Naive thymus-derived CD4-positive, alpha-beta T cell (primary cell): ENCODE results near the gene PPT2. TPM values are rescaled to one million over a fixed set of nuclear protein-coding genes. Genes with fewer than 3 reads are reported as not detected.
"Not testable (repeated sequence)": the region's sequence is repeated elsewhere in the genome, so short reads cannot be mapped to it uniquely, and the experiment has no call there.

ENCODE experiments used
- ATAC-seq: fragments of 150-1000 bp; cut with Tn5 transposase; 2 replicates; pipeline ENCODE4 v1.10.0; 2021; ENCODE audit warnings: mild to moderate bottlenecking, moderate library complexity
- CTCF ChIA-PET: fragments of 350-600 bp; sonication (Branson Sonifier 250); formaldehyde crosslinking; loops from one replicate; lab custom pipeline; 2021; ENCODE audit warnings: antibody characterized with exemption; lab: Charles Lee
- POLR2A ChIA-PET: fragments of 350-600 bp; sonication (Branson Sonifier 250); formaldehyde crosslinking; loops from one replicate; lab custom pipeline; 2021; ENCODE audit warnings: antibody characterized with exemption, inconsistent platforms; lab: Charles Lee
- DNase-seq, 9 donors: peaks; one replicate each; pipeline versions ENCODE4 v3.0.0 to v3.0.0-alpha.2; 2020 to 2022; ENCODE audit warnings: mixed read lengths in 1 of 9
- H3K27ac ChIP-seq: one replicate; pipeline ENCODE4 v1.7.0; 2013; ENCODE audit warnings: mild to moderate bottlenecking, low read depth, low read length, moderate library complexity
- H3K27me3 ChIP-seq, 2 donors: one replicate each; pipeline ENCODE4 v1.7.0; 2013; ENCODE audit warnings: low read length in 2 of 2, mild to moderate bottlenecking in 2 of 2, moderate library complexity in 2 of 2; ENCODE audit not compliant: control insufficient read depth in 2 of 2, insufficient read depth in 2 of 2
- H3K36me3 ChIP-seq, 3 experiments: 1 replicate in 2 of 3; 2 replicates in 1 of 3; pipeline ENCODE4 v1.7.0; 2013; ENCODE audit warnings: low read length in 3 of 3, mild to moderate bottlenecking in 3 of 3, moderate library complexity in 1 of 3; ENCODE audit not compliant: insufficient read depth in 3 of 3, control insufficient read depth in 2 of 3
- H3K4me1 ChIP-seq, 2 donors: one replicate each; pipeline ENCODE4 v1.7.0; 2013; ENCODE audit warnings: low read length in 2 of 2, mild to moderate bottlenecking in 2 of 2, moderate library complexity in 1 of 2; ENCODE audit not compliant: control insufficient read depth in 2 of 2, insufficient read depth in 2 of 2
- H3K4me3 ChIP-seq: 2 replicates; pipeline ENCODE4 v1.7.0; 2013; ENCODE audit warnings: mild to moderate bottlenecking, low read length
- H3K9me3 ChIP-seq, 3 experiments: 1 replicate in 2 of 3; 2 replicates in 1 of 3; pipeline ENCODE4 v1.7.0; 2013; ENCODE audit warnings: low read length in 3 of 3; ENCODE audit not compliant: control insufficient read depth in 2 of 3
- H3K27ac Mint-ChIP-seq, 9 donors: one replicate each; pipeline ENCODE4 v1.8.0; 2020 to 2022; ENCODE audit warnings: mixed read lengths in 9 of 9, mild to moderate bottlenecking in 8 of 9, moderate library complexity in 5 of 9, inconsistent platforms in 2 of 9
- H3K27me3 Mint-ChIP-seq, 5 donors: one replicate each; pipeline ENCODE4 v1.8.0; 2021 to 2022; ENCODE audit warnings: mixed read lengths in 5 of 5, mild to moderate bottlenecking in 1 of 5
- H3K36me3 Mint-ChIP-seq, 5 donors: one replicate each; pipeline ENCODE4 v1.8.0; 2020 to 2022; ENCODE audit warnings: mixed read lengths in 5 of 5, mild to moderate bottlenecking in 3 of 5, inconsistent platforms in 1 of 5
- H3K4me1 Mint-ChIP-seq, 7 donors: one replicate each; pipeline ENCODE4 v1.8.0; 2020 to 2022; ENCODE audit warnings: mixed read lengths in 7 of 7, mild to moderate bottlenecking in 3 of 7, inconsistent platforms in 1 of 7
- H3K4me3 Mint-ChIP-seq, 10 donors: one replicate each; pipeline ENCODE4 v1.8.0; 2020 to 2022; ENCODE audit warnings: mild to moderate bottlenecking in 10 of 10, mixed read lengths in 10 of 10, moderate library complexity in 6 of 10, inconsistent platforms in 2 of 10
- H3K9me3 Mint-ChIP-seq, 11 donors: one replicate each; pipeline ENCODE4 v1.8.0; 2020 to 2022; ENCODE audit warnings: mixed read lengths in 11 of 11, mild to moderate bottlenecking in 4 of 11, inconsistent platforms in 1 of 11, moderate library complexity in 1 of 11
- intact Hi-C, 2 donors: fragments of 100-400 bp; cut with micrococcal nuclease; formaldehyde crosslinking; loops; one replicate each; pipeline ENCODE4 v1.15.1; 2023
- polyA plus RNA-seq, 2 donors: library from polyadenylated mRNA; unstranded; fragments of 300-500 nt; fragmentation: Illumina TruSeq; gene quantifications; one replicate each; pipeline ENCODE4 v1.2.3, GENCODE V29; 2021
- total RNA-seq, 6 experiments: library from RNA in 5 of 6; stranded (reverse) in 5 of 6; gene quantifications; 1 replicate in 5 of 6; 2 replicates in 1 of 6; pipeline ENCODE4 v1.2.3 and lab custom pipeline; 2021 to 2026

The PPT2 gene
- total and polyA plus RNA-seq, 7 experiments from 2014 or later, result 11.8 to 21.9 (median 15.7) TPM

GRCh38 chr6:32193096-32193495 is 39.2 kb downstream of the PPT2 start:
- H3K27me3 ChIP-seq, DNase-seq, ATAC-seq, H3K9me3 Mint-ChIP-seq, H3K27me3 Mint-ChIP-seq, H3K9me3 ChIP-seq: not testable (repeated sequence)
- peaks cover 36 to 53% (median 40%) of the 10 kb centered on the region in 7 donors for H3K4me1 Mint-ChIP-seq
- Histone ChIP-seq H3K27ac (peak overlapping the region; percentile 97), H3K36me3 (peaks cover 0 to 24% (median 0%) of the 10 kb centered on the region in 3 experiments), H3K4me1 (peaks cover 27 to 39% of the 10 kb centered on the region in 2 donors), H3K4me3 (peak overlapping the region; percentile 94)
- H3K36me3 Mint-ChIP-seq, result peaks cover 7 to 32% (median 16%) of the 10 kb centered on the region in 5 donors
- H3K27ac Mint-ChIP-seq, result peak overlapping the region; percentile 84 to 100 (median 97)
- ChIA-PET POLR2A (interaction anchor here (0.6 to 10.6 kb wide), 14 partner anchors 13 to 1462 kb away, joined by 3 to 259 read pairs (median 6); partner anchors contain the start of genes AGPAT1, ATF6B, BAG6 and BRD2), CTCF (interaction anchor here (0.6 to 1.6 kb wide), 8 partner anchors 10 to 1363 kb away, joined by 3 to 10 read pairs (median 4); partner anchors contain the start of gene FKBPL)
- intact Hi-C loops, result loop anchor here (2.0 to 10.0 kb wide), 6 partner anchors 296 to 1222 kb away; partner anchors contain the start of genes B3GALT4 (in 1 of the 2), CUTA (in 1 of the 2), EHMT2 (in 1 of the 2) and HSPA1B (in 1 of the 2)
- H3K4me3 Mint-ChIP-seq, result peak overlapping the region; percentile 92 to 100 (median 98)

DNA sequence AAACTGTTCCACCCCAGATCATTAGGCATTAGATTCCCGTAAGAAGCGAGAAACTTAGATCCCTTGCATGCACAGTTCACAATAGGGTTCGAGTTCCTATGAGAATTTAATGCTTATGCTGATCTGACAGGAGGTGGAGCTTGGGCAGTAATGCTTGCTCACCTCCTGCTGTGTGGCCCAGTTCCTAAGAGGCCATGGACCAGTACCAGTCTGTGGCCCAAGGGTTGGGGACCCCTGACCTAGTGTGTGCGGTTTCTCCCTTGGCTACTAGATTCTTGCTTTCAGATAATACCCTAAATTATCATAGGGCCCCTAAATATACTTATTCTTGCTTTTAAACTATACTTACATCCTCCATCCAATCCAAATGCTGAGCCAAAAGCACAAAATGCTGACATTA is 40.4 kb downstream of the PPT2 start:
- H3K4me1 ChIP-seq, result peaks cover 20 to 30% of the 10 kb centered on the region in 2 donors
- DNase-seq, result no peak
- ChIA-PET CTCF (interaction anchor here (0.9 to 1.9 kb wide), 7 partner anchors 15 to 66 kb away, joined by 3 to 9 read pairs (median 4); partner anchors contain the start of genes ATF6B and FKBPL), POLR2A (interaction anchor here (0.5 to 10.6 kb wide), 5 partner anchors 15 to 82 kb away, joined by 3 to 259 read pairs (median 9); partner anchors contain the start of genes AGPAT1, ATF6B, FKBPL and RNF5)
- H3K27ac ChIP-seq, result peak overlapping the region; percentile 97
- Mint-ChIP-seq H3K4me3 (peak overlapping the region; percentile 92 to 100 (median 98)), H3K9me3 (no peaks in the 10 kb centered on the region), H3K36me3 (peaks cover 7 to 24% (median 8%) of the 10 kb centered on the region in 5 donors), H3K27ac (peak overlapping the region; percentile 86 to 100 (median 98)), H3K27me3 (no peaks in the 10 kb centered on the region), H3K4me1 (peaks cover 24 to 40% (median 31%) of the 10 kb centered on the region in 7 donors)
- intact Hi-C loops, result loop anchor here (2.0 to 10.0 kb wide), 8 partner anchors 50 to 1220 kb away; partner anchors contain the start of genes B3GALT4 (in 1 of the 2), CUTA (in 1 of the 2), EHMT2 (in 1 of the 2) and HSPA1B (in 1 of the 2)
- H3K27me3 ChIP-seq, result no peaks in the 10 kb centered on the region
- H3K9me3 ChIP-seq, result no peaks in the 10 kb centered on the region
- peak overlapping the region; percentile 94 for H3K4me3 ChIP-seq
- no peak for ATAC-seq
- peaks cover 0 to 21% (median 0%) of the 10 kb centered on the region in 3 experiments for H3K36me3 ChIP-seq

GRCh38 chr6:32194825-32195651 is 41.1 kb downstream of the PPT2 start:
- Histone ChIP-seq H3K27ac (peak overlapping the region; percentile 97), H3K4me3 (peak overlapping the region; percentile 98), H3K36me3 (peaks cover 0 to 18% (median 0%) of the 10 kb centered on the region in 3 experiments), H3K27me3 (no peaks in the 10 kb centered on the region), H3K9me3 (no peaks in the 10 kb centered on the region), H3K4me1 (peaks cover 20 to 29% of the 10 kb centered on the region in 2 donors)
- peaks cover 7 to 23% (median 8%) of the 10 kb centered on the region in 5 donors for H3K36me3 Mint-ChIP-seq
- DNase-seq (peak in 1 of 9 donors; percentile 48), ATAC-seq (no peak)
- peak overlapping the region; percentile 89 to 99 (median 96) for H3K4me3 Mint-ChIP-seq
- intact Hi-C loops, result loop anchor here (1.0 to 10.0 kb wide), 23 partner anchors 17 to 1578 kb away; partner anchors contain the start of genes EHMT2 (in 2 of the 2), HSPA1B (in 2 of the 2), PPT2 (in 2 of the 2) and PSMB8 (in 2 of the 2)
- H3K27ac Mint-ChIP-seq, result peak overlapping the region; percentile 86 to 99 (median 97)
- H3K27me3 Mint-ChIP-seq, result no peaks in the 10 kb centered on the region
- H3K9me3 Mint-ChIP-seq, result no peaks in the 10 kb centered on the region
- POLR2A ChIA-PET, result interaction anchor here (0.5 to 10.6 kb wide), 18 partner anchors 8 to 777 kb away, joined by 3 to 259 read pairs (median 4); partner anchors contain the start of genes AGPAT1, ATF6B, FKBPL and RNF5
- H3K4me1 Mint-ChIP-seq, result peaks cover 24 to 40% (median 31%) of the 10 kb centered on the region in 7 donors
- CTCF ChIA-PET, result interaction anchor here (0.9 to 1.9 kb wide), 11 partner anchors 11 to 67 kb away, joined by 3 to 9 read pairs (median 4); partner anchors contain the start of genes ATF6B and FKBPL

DNA sequence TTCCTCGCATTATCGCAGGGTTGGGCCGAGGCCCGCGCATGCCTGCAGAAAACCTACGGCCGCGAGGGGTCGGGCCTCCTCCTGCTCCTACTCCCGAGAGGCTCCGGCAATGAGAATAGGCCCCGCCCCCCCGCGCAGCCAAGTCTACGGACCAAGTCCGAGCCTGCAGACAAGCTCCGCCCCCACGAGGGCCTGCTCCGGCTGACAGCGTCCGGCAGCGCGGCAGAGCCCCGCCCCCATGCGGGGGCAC is 41.6 kb downstream of the PPT2 start:
- peaks cover 7 to 18% (median 8%) of the 10 kb centered on the region in 5 donors for H3K36me3 Mint-ChIP-seq
- intact Hi-C loops, result loop anchor here (1.0 to 10.0 kb wide), 22 partner anchors 17 to 1578 kb away; partner anchors contain the start of genes HSPA1B (in 2 of the 2), PPT2 (in 2 of the 2), PSMB8 (in 2 of the 2) and RNF5 (in 2 of the 2)
- H3K9me3 Mint-ChIP-seq, result no peaks in the 10 kb centered on the region
- Histone ChIP-seq H3K9me3 (no peaks in the 10 kb centered on the region), H3K36me3 (peaks cover 0 to 18% (median 0%) of the 10 kb centered on the region in 3 experiments), H3K27ac (peak overlapping the region; percentile 97), H3K27me3 (no peaks in the 10 kb centered on the region), H3K4me3 (peak overlapping the region; percentile 98), H3K4me1 (peaks cover 20 to 29% of the 10 kb centered on the region in 2 donors)
- POLR2A ChIA-PET, result interaction anchor here (0.5 to 10.6 kb wide), 17 partner anchors 8 to 777 kb away, joined by 3 to 259 read pairs (median 4); partner anchors contain the start of genes AGPAT1, ATF6B, FKBPL and RNF5
- CTCF ChIA-PET, result interaction anchor here (0.7 to 1.9 kb wide), 7 partner anchors 11 to 68 kb away, joined by 3 to 9 read pairs (median 5); partner anchors contain the start of genes ATF6B and FKBPL
- peak overlapping the region; percentile 86 to 99 (median 97) for H3K27ac Mint-ChIP-seq
- peak overlapping the region; percentile 92 to 99 (median 97) for H3K4me3 Mint-ChIP-seq
- H3K27me3 Mint-ChIP-seq, result no peaks in the 10 kb centered on the region
- ATAC-seq (peak; percentile 89), DNase-seq (peak; percentile 94 to 100 (median 98))
- H3K4me1 Mint-ChIP-seq, result peaks cover 24 to 40% (median 31%) of the 10 kb centered on the region in 7 donors

DNA sequence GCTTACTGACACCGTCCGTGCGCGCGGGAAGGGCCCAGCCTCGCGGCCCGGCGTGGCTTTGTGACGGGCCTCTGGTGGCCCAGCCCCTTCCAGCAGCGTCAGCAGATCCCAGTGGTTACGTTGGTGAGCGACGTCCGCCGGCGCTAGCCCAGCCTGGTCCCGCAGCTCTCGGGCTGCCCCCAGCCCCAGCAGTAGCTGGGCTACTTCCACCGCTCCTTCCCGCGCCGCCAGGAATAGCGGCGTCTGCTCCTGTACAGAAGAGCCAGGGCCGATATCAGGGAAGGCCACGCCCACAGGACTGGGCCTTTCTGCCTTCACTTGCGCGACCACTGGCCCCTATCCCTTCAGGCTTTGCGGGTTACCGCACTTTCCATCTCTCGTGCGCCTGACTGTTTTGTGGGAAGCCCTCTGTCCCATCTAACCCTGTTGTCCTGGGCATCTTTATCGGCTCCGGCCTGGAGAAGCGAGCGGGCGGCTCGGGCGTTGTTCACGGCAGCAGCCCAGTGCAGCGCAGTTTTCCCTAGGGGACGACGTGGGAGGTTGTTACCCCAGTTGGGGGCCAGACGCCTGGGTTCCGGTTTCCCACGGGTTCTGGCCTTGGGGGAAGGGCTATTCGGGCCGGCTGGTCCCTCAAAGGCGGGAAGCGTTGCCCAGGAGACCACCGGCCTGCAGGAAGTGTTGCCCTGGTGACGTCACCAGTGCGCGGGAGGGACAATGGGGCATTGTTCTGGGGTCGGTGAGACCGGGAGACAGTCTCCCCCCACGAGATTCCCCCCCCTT is 42.2 kb downstream of the PPT2 start:
- Histone ChIP-seq H3K9me3 (no peaks in the 10 kb centered on the region), H3K27me3 (no peaks in the 10 kb centered on the region), H3K4me1 (peaks cover 20 to 29% of the 10 kb centered on the region in 2 donors), H3K4me3 (peak overlapping the region; percentile 98), H3K27ac (peak overlapping the region; percentile 97), H3K36me3 (peaks cover 0 to 16% (median 0%) of the 10 kb centered on the region in 3 experiments)
- ATAC-seq (no peak), DNase-seq (peak in 2 of 9 donors; percentile 60 to 66)
- ChIA-PET POLR2A (interaction anchor here (0.7 to 10.6 kb wide), 18 partner anchors 9 to 1201 kb away, joined by 3 to 259 read pairs (median 4); partner anchors contain the start of genes AGPAT1, ATF6B, FKBPL and RNF5), CTCF (interaction anchor here (0.6 to 1.9 kb wide), 8 partner anchors 10 to 68 kb away, joined by 3 to 9 read pairs (median 4); partner anchors contain the start of genes ATF6B and FKBPL)
- Mint-ChIP-seq H3K4me3 (peak overlapping the region; percentile 92 to 99 (median 97)), H3K27ac (peak overlapping the region; percentile 86 to 99 (median 97)), H3K27me3 (no peaks in the 10 kb centered on the region), H3K4me1 (peaks cover 24 to 38% (median 31%) of the 10 kb centered on the region in 7 donors), H3K36me3 (peaks cover 5 to 15% (median 6%) of the 10 kb centered on the region in 5 donors), H3K9me3 (no peaks in the 10 kb centered on the region)
- intact Hi-C loops, result loop anchor here (1.0 to 10.0 kb wide), 22 partner anchors 18 to 1579 kb away; partner anchors contain the start of genes HSPA1B (in 2 of the 2), PPT2 (in 2 of the 2), PSMB8 (in 2 of the 2) and RNF5 (in 2 of the 2)
